K562 (cell line): ENCODE data around the gene IMPA2.

ENCODE experiments used
- CHD2 ChIP-seq: IDR thresholded peaks from 2 replicates; pipeline ENCODE4 v1.6.1; 2011; ENCODE audit warnings: low read depth, low read length
- JUND ChIP-seq, 2 experiments: IDR thresholded peaks; 2 replicates in 1 of 2; 3 replicates in 1 of 2; pipeline ENCODE4 v1.6.1; 2011; ENCODE audit warnings: borderline replicate concordance in 2 of 2, low read depth in 2 of 2, low read length in 2 of 2, improper control_type of control experiment in 1 of 2, missing biosample characterization in 1 of 2, missing genetic modification characterization in 1 of 2, missing genetic modification reagents in 1 of 2
- MYC ChIP-seq, 2 experiments: fragments of 250-450 bp in 1 of 2; sonication (Bioruptor Pico) in 1 of 2; IDR thresholded peaks; 2 replicates each; pipeline versions ENCODE4 v1.5.1 to v1.6.1; 2012 to 2021; ENCODE audit warnings: low read depth in 2 of 2, borderline replicate concordance in 1 of 2, improper control_type of control experiment in 1 of 2, low read length in 1 of 2, mild to moderate bottlenecking in 1 of 2, moderate library complexity in 1 of 2
- RCOR1 ChIP-seq, 2 experiments: IDR thresholded peaks; 2 replicates each; pipeline ENCODE4 v1.6.1; 2012; ENCODE audit warnings: low read depth in 2 of 2, low read length in 2 of 2, borderline replicate concordance in 1 of 2, improper control_type of control experiment in 1 of 2
- TEAD4 ChIP-seq, 2 experiments: sonication (generic) in 1 of 2; formaldehyde crosslinking in 1 of 2; IDR thresholded peaks; 2 replicates each; pipeline versions ENCODE4 v1.6.1 to v1.8.0; 2012 to 2022; ENCODE audit warnings: borderline replicate concordance in 1 of 2, inconsistent platforms in 1 of 2, low read length in 1 of 2, mild to moderate bottlenecking in 1 of 2, missing genetic modification reagents in 1 of 2
- ZNF354B ChIP-seq: fragments of 250-450 bp; sonication (Bioruptor Pico); IDR thresholded peaks from 2 replicates; pipeline ENCODE4 v1.4.0; 2020

GRCh38 chr18:12011957-12012549 lies 30.7 kb downstream of the IMPA2 start:
- TF ChIP-seq ZNF354B (CRISPR knock-in tag): no peak
- no peak for TF ChIP-seq MYC (IDR thresholded peaks at IDR 0.05; ENCODE audit: low read depth, low read length)
- TF ChIP-seq MYC (CRISPR knock-in tag; IDR thresholded peaks at IDR 0.05; ENCODE audit: borderline replicate concordance, low read depth): no peak
- no peak for TF ChIP-seq RCOR1 (IDR thresholded peaks at IDR 0.05; ENCODE audit: borderline replicate concordance in 1 of 2, low read depth in 2 of 2, low read length in 2 of 2)
- TF ChIP-seq TEAD4 (IDR thresholded peaks at IDR 0.05; ENCODE audit: low read length): no peak
- TF ChIP-seq TEAD4 (CRISPR knock-in tag; IDR thresholded peaks at IDR 0.05; ENCODE audit: borderline replicate concordance): no peak
- TF ChIP-seq CHD2: no peak
- no peak for TF ChIP-seq JUND (IDR thresholded peaks at IDR 0.05; ENCODE audit: borderline replicate concordance, low read depth, low read length)
- TF ChIP-seq JUND (tag; IDR thresholded peaks at IDR 0.05; ENCODE audit: borderline replicate concordance, low read depth, low read length): no peak
